IPS DF 6.9 (cell line): Measurements from ENCODE around the gene RPRM.

ENCODE experiments used
- DNase-seq: peaks from one replicate; pipeline ENCODE4 v3.0.0-alpha.2; 2013; ENCODE audit warnings: low read depth, low spot score
- H3K27ac ChIP-seq: one replicate; pipeline ENCODE4 v1.5.1; 2013; ENCODE audit warnings: low read length, control low read depth
- H3K27me3 ChIP-seq: 2 replicates; pipeline ENCODE4 v1.6.1; 2013; ENCODE audit warnings: mild to moderate bottlenecking, low read length; ENCODE audit not compliant: control insufficient read depth, insufficient read depth
- H3K36me3 ChIP-seq: 2 replicates; pipeline ENCODE4 v1.6.1; 2013; ENCODE audit warnings: low read length; ENCODE audit not compliant: control insufficient read depth, insufficient read depth
- H3K4me1 ChIP-seq: 2 replicates; pipeline ENCODE4 v1.6.1; 2013; ENCODE audit warnings: low read length; ENCODE audit not compliant: control insufficient read depth, insufficient read depth
- H3K4me3 ChIP-seq: 2 replicates; pipeline ENCODE4 v1.5.1; 2013; ENCODE audit warnings: mild to moderate bottlenecking, low read length
- H3K9me3 ChIP-seq: 2 replicates; pipeline ENCODE4 v1.6.1; 2013; ENCODE audit warnings: low read length, inconsistent platforms; ENCODE audit not compliant: control insufficient read depth, insufficient read depth
- WGBS: extraction: QIAGEN DNeasy Blood & Tissue Kit; methylation state at CpG from one replicate; pipeline ENCODE4 v1.1.7; 2013; ENCODE audit warnings: mixed read lengths, missing lambda C conversion rate; ENCODE audit not compliant: insufficient read length, insufficient coverage; 5-methylcytosine and 5-hydroxymethylcytosine counted together

Gene RPRM

GRCh38 chr2:153487448-153487847 lies 8.9 kb upstream of the RPRM start:
- Histone ChIP-seq H3K9me3 (no peaks in the 10 kb centered on the region), H3K36me3 (no peaks in the 10 kb centered on the region), H3K27ac (no peak overlapping the region), H3K4me3 (no peak overlapping the region), H3K27me3 (no peaks in the 10 kb centered on the region), H3K4me1 (peaks cover 4% of the 10 kb centered on the region; the same call in 1 of the 2 replicates)
- WGBS = no CpG with 5 or more reads among the region's 1 CpG
- DNase-seq = no peak

- Histone ChIP-seq H3K9me3 (no peaks in the 10 kb centered on the region), H3K27ac (no peak overlapping the region), H3K4me3 (no peak overlapping the region; the same call in 1 of the 2 replicates), H3K36me3 (no peaks in the 10 kb centered on the region), H3K27me3 (no peaks in the 10 kb centered on the region), H3K4me1 (peaks cover 2% of the 10 kb centered on the region)
- no peak for DNase-seq
- no CpG with 5 or more reads among the region's 5 CpGs for WGBS
Observed at GRCh38 chr2:153479573-153479972, 1.0 kb upstream of the RPRM start.

- no CpG with 5 or more reads among the region's 38 CpGs for WGBS
- no peak overlapping the region for H3K27ac ChIP-seq
- H3K27me3 ChIP-seq = no peaks in the 10 kb centered on the region
- peaks cover 2% of the 10 kb centered on the region for H3K4me1 ChIP-seq
- H3K36me3 ChIP-seq = no peaks in the 10 kb centered on the region
- no peak for DNase-seq
- peak overlapping the region; percentile 65; the same call in 1 of the 2 replicates for H3K4me3 ChIP-seq
- H3K9me3 ChIP-seq = no peaks in the 10 kb centered on the region
Observed at GRCh38 chr2:153477636-153478288, 800 bp downstream of the RPRM start.

- H3K9me3 ChIP-seq = no peaks in the 10 kb centered on the region
- peak overlapping the region; percentile 65; the same call in 1 of the 2 replicates for H3K4me3 ChIP-seq
- peaks cover 2% of the 10 kb centered on the region for H3K4me1 ChIP-seq
- H3K27me3 ChIP-seq = no peaks in the 10 kb centered on the region
- no peak for DNase-seq
- no peak overlapping the region for H3K27ac ChIP-seq
- no CpG with 5 or more reads among the region's 38 CpGs for WGBS
- H3K36me3 ChIP-seq = no peaks in the 10 kb centered on the region
Observed at GRCh38 chr2:153476816-153477635, 1.5 kb downstream of the RPRM start.

- Histone ChIP-seq H3K27ac (no peak overlapping the region), H3K4me3 (peak overlapping the region; percentile 65; the same call in 1 of the 2 replicates)
- DNase-seq = no peak
Observed at GRCh38 chr2:153476491-153476815, 2.1 kb downstream of the RPRM start.

GRCh38 chr2:153474876-153475435 lies 3.6 kb downstream of the RPRM start:
- Histone ChIP-seq H3K36me3 (no peaks in the 10 kb centered on the region), H3K4me3 (no peak overlapping the region), H3K4me1 (peaks cover 2% of the 10 kb centered on the region), H3K27ac (no peak overlapping the region), H3K27me3 (no peaks in the 10 kb centered on the region), H3K9me3 (no peaks in the 10 kb centered on the region)
- WGBS = no CpG with 5 or more reads among the region's 2 CpGs
- DNase-seq = no peak

More at GRCh38 chr2:153476491-153476815, 2.1 kb downstream of the RPRM start:
- Histone ChIP-seq H3K36me3 (no peaks in the 10 kb centered on the region), H3K27me3 (no peaks in the 10 kb centered on the region), H3K9me3 (no peaks in the 10 kb centered on the region), H3K4me1 (peaks cover 2% of the 10 kb centered on the region)
- WGBS = no CpG with 5 or more reads among the region's 7 CpGs

- no peaks in the 10 kb centered on the region for H3K36me3 ChIP-seq
- no peaks in the 10 kb centered on the region for H3K9me3 ChIP-seq
- no peak overlapping the region for H3K4me3 ChIP-seq
- DNase-seq = no peak
- no peaks in the 10 kb centered on the region for H3K27me3 ChIP-seq
- peaks cover 2% of the 10 kb centered on the region for H3K4me1 ChIP-seq
- WGBS = no CpG with 5 or more reads among the region's 1 CpG
- H3K27ac ChIP-seq = no peak overlapping the region
Observed at GRCh38 chr2:153474407-153474806, 4.2 kb downstream of the RPRM start.

- DNase-seq = no peak
- Histone ChIP-seq H3K27ac (no peak overlapping the region), H3K9me3 (no peaks in the 10 kb centered on the region), H3K4me3 (no peak overlapping the region), H3K27me3 (no peaks in the 10 kb centered on the region), H3K4me1 (no peaks in the 10 kb centered on the region), H3K36me3 (no peaks in the 10 kb centered on the region)
- no CpG with 5 or more reads among the region's 4 CpGs for WGBS
Observed at GRCh38 chr2:153470867-153471266, 7.7 kb downstream of the RPRM start.

- Histone ChIP-seq H3K27me3 (no peaks in the 10 kb centered on the region), H3K27ac (no peak overlapping the region), H3K36me3 (no peaks in the 10 kb centered on the region), H3K4me1 (no peaks in the 10 kb centered on the region), H3K9me3 (no peaks in the 10 kb centered on the region), H3K4me3 (no peak overlapping the region)
- no CpG with 5 or more reads among the region's 3 CpGs for WGBS
- no peak for DNase-seq
Observed at GRCh38 chr2:153464395-153464794, 14.2 kb downstream of the RPRM start.

- no CpG with 5 or more reads among the region's 2 CpGs for WGBS
Observed at GRCh38 chr2:153462338-153462859, 16.2 kb downstream of the RPRM start.

More at GRCh38 chr2:153462338-153462859, 16.2 kb downstream of the RPRM start:
- no peaks in the 10 kb centered on the region for H3K36me3 ChIP-seq
- no peak overlapping the region for H3K4me3 ChIP-seq
- DNase-seq = no peak
- H3K27me3 ChIP-seq = no peaks in the 10 kb centered on the region
- no peak overlapping the region for H3K27ac ChIP-seq
- no peaks in the 10 kb centered on the region for H3K4me1 ChIP-seq
- no peaks in the 10 kb centered on the region for H3K9me3 ChIP-seq
